Embryonic facial prominence (tissue), 1 donor: ENCODE results near the gene HOXD4.

Experiments
- DNase-seq: peaks from one replicate; pipeline ENCODE4 v3.0.0-alpha.2; 2016; ENCODE audit errors: extremely low spot score

HOXD4 gene

DNA sequence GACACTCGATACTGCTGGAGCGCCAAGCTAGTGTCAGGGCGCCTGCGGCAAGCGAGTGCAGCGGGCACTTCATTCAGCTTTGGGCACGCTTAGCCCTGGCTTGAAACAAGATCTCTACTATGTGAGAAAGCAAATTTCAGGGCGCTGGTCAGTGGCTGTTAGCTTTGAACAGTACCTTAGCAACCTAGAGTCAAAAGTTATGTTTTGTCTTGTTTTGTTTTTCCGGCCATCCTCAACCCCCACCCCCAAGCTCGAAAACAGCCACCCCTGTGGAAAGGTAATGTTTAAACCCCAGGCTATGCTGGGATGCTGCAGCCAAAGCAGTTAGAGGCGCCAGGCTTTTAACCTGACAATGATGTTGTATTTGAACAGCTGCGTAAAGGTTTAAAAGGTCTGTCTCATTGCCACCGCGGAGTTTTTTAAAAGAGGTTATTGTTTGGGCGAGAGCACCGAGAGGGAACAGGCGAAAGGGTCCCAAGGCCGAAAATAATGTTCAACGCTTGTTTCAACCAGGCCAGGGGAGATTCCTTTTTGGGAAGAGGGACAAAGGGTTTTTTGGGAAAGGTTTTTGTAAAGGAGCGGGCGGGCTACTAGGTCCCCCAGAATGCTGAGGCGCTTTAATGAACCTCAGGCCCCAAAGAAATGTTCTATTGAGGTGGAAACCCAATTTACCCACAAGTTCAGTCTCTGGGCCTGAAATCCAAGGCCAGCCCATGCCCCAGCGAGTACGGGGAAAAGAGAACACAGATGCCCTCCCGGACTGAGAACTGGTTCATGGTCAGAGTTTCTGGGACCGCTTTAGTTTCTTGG lies 37.0 kb upstream of the HOXD4 start:
- no peak for DNase-seq

DNA sequence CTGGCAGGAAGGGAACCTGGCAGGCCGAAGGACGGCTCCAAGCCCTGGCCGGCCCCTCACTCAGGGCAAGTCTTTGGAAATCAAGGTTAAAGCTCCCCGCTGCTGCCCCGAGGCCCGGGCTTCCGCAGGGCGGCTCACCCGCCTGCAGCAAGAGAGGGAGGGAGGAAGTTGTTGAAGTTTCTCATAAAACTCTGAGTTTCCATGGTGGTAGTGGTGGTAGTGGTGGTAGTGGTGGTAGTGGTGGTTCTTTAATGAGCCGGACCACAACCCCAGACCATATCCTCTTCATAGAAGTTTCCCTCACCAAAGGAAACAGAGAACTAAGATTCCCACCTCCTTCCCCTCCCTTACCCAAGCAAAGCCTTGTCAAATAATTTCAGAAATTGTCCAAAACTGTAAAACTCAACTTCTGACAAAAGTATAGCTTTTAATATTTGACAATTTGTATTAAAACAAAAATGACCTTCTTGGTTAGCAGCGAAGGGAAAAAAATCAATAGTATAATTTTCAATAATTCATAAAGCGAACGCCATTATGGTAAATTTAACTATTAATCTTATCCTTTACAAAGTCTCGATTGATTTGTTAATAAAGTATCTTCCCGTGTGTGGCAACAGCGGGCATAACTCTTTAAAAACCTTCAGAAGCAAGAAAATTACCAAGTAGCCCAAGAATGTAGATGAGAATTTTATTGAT lies 36.3 kb upstream of the HOXD4 start:
- no peak for DNase-seq

DNA sequence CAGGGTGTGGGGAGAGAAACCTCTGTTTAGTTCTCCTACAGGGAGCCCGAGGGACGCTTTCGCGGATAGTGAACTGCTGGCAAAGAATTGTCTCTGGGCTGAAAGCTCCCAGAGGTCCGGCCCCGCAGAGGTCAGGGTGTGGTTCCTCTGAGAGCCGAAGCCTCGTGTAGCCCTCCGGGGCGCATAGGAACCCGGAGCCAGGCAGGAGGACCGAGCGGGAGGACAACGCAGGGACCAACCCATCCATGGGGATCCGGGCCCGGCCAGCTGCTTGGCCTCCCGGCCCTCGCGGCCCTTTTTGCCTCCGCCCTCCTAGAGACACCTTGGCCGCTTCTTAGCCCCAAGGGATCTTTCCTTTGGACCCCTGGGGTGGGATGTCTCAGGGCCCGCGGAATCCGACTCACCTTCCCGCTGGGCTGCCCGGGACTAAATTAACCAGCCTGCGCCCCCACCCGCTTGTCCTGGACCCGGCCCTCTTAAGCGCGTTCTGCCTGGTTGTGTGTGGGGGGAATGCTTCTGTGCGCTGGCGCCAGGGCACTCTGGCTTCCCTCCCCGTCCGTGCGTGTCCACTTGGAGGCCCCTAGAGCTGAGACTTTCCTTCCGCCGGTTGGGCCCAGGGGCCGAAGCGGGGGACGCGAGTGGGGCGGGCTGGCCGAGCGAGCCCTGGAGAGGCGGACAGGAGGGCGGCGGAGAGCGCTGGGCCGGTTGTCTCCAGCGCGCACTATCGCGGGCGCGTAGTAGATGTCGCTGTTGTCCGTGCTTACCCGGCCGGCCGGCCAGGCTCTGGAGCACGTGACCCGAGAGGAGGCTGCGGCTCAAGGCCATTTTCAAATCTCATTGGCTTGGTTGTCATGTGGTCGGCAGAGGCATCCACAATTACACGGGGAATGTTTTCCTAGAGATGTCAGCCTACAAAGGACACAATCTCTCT lies 35.2 kb upstream of the HOXD4 start, which contains the start of gene HOXD10:
Gene HOXD10 (plus strand): TSS at position 896 of the 931 bp plus-strand sequence. CDS start 56 bp downstream, outside the sequence.
- no peak for DNase-seq

DNA sequence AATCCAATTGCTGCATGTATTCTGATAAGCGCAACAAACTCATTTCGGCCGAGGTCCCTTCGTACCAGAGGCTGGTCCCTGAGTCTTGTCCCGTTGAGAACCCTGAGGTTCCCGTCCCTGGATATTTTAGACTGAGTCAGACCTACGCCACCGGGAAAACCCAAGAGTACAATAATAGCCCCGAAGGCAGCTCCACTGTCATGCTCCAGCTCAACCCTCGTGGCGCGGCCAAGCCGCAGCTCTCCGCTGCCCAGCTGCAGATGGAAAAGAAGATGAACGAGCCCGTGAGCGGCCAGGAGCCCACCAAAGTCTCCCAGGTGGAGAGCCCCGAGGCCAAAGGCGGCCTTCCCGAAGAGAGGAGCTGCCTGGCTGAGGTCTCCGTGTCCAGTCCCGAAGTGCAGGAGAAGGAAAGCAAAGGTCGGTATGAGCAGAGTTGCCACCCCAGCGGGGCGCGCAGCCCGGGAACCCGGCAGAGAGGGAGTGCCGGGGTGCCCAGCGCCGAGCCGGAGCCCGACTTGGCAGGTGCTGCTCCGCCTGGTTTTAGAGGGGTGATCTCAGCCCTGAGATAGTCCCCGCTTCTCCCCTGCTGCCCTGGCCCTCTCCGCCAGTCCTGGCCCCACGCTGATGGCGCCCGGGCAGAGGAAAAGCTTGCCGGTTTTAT lies 34.1 kb upstream of the HOXD4 start:
- no peak for DNase-seq

DNA sequence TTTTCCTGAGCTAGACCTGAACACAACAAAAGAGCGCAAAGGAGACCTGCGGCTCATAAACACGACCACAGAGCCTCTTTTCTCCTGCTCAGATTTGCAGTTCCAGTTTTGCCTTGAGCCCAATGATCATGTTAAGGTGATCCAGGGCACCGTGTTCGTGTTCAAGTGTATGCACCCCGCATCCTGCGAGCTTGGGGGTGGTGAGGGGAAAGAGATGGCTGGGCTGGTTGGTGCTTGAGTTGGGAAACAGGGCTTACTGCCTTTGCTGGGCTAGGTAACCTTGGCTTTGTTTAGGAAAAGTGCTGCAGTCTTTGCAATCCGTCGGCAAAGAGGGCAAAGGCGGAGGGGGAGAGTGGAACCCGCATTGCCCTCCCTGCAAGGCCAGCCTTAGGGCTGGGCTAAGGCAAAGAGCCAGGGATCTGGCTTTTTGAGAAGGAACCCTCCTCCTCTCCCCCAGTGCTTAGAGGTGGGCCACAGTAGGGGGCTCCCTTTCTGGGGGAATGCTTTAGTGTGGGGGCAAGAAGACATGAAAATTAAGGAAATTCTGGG lies 33.5 kb upstream of the HOXD4 start:
- no peak for DNase-seq

DNA sequence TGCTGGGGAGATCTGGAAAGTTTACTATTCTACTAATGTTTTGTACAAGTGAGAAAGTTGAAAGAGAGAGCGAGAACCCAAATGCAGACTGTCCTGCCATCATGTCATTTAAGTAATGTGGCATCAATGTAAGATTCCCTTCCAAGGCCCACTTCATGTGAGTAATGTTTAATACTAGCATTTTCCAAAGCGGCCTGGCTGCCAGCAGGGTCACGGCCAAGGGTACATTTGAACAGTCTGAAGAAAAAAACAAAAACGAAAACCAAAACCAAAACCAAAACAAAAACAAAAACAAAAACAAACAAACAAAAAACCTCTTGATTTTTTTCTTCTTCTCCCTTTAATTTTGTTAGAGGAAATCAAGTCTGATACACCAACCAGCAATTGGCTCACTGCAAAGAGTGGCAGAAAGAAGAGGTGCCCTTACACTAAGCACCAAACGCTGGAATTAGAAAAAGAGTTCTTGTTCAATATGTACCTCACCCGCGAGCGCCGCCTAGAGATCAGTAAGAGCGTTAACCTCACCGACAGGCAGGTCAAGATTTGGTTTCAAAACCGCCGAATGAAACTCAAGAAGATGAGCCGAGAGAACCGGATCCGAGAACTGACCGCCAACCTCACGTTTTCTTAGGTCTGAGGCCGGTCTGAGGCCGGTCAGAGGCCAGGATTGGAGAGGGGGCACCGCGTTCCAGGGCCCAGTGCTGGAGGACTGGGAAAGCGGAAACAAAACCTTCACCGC lies 32.6 kb upstream of the HOXD4 start:
- no peak for DNase-seq

DNA sequence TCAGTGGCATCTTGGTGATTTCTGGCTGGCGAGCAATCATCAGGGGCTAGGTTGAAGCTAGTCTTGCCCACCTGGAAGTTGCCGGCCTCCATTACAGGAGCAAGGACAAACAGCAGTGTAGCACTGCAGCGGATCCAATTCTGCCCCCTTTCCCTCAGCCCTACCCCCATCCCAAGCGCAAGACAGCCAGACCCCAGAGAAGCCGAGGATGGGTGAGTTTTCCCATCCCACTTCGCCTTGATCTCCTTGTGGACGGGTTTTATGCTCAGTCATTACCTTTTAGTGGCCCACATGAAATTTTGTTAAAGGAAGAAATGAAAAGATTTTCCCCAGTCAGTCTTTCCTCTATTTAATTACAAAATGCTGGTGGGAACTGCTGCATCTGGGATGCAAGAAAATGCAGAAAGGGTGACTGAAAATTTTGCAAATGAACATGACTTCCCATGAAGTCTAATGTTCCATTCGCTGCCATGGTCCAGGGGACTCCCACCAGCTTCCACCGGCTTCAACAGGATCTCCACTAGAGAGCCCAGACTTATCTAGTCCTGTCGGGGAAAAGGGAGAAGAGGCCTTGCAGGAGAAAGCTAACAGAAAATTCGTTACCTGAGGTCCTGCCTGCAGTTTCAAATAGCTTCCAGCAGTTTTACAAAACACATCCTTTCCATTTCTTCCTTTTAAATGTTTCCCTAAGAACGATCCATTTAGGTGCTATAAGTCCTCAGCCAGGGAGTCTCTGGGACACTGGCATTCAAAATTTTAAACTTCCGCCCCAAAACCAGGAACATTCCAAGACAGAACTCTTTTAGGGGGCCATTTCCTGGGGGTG lies 30.8 kb upstream of the HOXD4 start:
- no peak for DNase-seq

DNA sequence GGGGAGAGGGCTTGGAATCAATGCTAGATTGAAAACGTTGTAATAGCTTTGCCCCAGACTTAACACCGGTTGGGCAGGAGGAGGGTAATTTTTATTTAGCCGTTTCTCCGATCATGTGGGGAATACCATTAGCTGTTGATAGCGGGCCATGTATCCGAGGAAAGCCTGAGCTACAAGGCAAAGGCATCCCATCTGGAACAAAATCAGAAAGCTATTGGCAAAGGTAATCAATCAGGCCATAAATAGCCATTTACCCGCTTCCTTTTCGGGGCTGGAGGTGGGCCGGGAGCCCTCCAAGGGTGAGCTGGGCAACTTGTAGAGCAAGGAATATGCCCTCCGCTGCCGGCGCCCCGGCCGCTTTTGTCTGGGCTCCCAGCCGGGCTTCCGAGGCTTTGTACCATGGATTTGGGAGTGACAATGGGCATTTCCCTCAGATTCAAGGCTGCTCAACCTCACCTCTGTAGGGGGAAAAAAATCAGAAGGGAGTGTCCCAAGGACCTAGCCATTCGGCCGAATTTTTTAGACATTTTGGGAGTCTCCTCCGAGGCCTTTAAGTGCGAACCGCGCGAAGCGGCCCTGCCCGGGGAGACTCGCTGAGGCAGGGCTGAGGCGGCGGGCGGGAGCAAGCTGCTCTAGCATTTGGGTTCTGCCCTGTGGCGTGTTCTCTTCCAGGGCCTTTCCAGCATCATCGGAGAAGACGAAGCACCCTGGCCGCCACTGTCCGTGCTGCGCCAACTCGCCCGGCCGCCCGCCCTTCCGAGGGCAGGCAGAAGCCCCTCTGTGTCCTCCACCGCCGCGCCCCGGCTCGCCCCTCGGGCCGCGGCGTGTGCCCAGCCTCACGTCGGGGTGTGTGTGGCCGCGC lies 29.9 kb upstream of the HOXD4 start:
- no peak for DNase-seq

DNA sequence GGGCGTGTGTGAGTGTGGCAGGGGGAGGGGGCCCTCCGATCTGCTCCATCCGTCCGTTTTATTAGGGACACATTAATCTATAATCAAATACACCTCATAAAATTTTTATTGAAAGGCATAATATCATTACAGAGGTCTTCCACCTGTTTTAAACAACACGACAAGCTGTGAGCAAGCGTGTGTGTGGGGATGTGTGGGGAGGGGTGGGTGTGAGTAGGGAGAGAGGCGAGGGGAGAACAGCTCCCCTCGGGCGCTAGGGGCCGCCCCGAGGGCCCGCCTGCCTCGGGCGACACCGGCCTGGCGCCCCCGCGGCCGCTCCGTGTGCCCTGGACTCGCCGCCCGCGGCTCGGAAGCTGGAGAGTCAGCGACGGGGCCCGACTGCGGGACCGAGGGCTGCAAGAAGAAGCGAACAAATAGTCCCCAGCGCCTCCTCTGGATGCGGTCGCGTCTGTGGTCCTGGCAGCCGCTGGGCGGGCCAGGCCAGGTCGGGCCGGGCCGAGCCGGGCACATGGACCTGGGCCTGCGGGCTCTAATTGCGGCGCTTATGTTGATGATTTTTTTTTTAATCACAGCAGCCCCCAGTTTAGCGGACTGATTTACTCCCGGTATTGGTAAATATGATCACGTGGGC lies 29.2 kb upstream of the HOXD4 start:
- no peak for DNase-seq

DNA sequence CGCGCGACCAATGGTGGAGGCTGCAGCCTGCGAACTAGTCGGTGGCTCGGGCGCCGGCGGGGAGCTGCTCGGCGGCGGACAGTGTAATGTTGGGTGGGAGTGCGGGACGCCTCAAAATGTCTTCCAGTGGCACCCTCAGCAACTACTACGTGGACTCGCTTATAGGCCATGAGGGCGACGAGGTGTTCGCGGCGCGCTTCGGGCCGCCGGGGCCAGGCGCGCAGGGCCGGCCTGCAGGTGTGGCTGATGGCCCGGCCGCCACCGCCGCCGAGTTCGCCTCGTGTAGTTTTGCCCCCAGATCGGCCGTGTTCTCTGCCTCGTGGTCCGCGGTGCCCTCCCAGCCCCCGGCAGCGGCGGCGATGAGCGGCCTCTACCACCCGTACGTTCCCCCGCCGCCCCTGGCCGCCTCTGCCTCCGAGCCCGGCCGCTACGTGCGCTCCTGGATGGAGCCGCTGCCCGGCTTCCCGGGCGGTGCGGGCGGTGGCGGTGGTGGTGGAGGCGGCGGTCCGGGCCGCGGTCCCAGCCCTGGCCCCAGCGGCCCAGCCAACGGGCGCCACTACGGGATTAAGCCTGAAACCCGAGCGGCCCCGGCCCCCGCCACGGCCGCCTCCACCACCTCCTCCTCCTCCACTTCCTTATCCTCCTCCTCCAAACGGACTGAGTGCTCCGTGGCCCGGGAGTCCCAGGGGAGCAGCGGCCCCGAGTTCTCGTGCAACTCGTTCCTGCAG lies 28.5 kb upstream of the HOXD4 start, which contains the start of gene HOXD9:
Gene HOXD9 (plus strand): TSS at position 37 of the 728 bp plus-strand sequence. CDS start 50 bp downstream, at position 87.
- DNase-seq: no peak

DNA sequence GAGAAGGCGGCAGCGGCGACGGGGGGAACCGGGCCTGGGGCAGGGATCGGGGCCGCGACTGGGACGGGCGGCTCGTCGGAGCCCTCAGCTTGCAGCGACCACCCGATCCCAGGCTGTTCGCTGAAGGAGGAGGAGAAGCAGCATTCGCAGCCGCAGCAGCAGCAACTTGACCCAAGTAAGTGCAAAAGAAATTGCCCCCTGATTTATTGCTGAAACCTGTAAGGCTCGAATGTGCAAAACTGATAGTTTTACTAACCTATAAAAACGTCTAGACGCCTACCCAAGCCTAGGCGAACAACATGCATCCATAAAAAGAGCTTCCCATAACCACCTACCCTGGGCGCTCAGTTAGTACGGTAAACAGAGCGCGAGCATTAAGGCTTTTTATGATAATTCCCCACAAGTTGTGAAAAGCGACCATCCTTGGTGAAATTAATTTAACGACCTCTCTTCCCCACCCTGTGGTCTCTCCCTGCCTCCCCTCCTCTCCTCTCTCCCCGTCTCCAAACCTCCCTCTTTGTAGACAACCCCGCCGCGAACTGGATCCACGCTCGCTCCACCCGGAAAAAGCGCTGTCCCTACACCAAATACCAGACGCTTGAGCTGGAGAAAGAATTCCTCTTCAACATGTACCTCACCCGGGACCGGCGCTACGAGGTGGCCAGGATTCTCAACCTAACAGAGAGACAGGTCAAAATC lies 27.8 kb upstream of the HOXD4 start:
- no peak for DNase-seq

DNA sequence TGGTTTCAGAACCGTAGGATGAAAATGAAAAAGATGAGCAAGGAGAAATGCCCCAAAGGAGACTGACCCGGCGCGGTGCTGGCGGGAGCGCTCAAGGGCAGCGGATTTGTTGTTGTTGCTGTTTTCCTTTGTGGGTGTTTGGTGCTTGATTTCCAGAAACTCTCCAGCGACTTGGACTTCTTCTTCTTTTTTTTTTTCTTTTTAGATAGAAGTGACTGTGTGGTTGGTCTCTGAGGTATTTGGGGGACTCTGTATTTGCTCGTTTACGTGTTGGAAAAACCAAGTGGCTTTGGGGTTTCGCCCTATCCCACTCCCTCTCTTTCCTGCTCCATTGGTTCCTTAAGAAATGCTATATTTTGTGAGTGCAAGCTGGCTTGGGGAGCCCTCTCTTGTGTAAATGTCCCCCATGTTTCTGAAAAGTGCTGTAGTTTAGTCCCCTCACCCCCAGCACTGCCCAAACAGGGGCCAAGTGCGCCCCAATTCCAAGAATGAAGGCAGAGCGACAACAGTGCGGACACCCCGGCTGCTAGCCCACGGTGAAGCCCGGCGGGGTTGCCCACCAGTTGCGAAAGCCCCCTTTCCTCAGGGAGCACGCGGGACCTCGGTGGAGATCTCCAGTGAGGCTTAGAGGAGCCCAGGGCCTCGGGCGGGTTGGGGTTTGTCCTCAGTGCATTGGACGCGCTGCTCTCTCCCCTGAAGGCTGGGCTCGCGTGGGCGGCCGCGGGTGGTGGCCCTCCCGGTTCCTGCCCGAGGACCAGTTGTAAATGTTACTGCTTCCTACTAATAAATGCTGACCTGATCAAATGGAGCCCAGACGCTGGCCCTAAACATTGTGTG lies 27.0 kb upstream of the HOXD4 start:
- no peak for DNase-seq

DNA sequence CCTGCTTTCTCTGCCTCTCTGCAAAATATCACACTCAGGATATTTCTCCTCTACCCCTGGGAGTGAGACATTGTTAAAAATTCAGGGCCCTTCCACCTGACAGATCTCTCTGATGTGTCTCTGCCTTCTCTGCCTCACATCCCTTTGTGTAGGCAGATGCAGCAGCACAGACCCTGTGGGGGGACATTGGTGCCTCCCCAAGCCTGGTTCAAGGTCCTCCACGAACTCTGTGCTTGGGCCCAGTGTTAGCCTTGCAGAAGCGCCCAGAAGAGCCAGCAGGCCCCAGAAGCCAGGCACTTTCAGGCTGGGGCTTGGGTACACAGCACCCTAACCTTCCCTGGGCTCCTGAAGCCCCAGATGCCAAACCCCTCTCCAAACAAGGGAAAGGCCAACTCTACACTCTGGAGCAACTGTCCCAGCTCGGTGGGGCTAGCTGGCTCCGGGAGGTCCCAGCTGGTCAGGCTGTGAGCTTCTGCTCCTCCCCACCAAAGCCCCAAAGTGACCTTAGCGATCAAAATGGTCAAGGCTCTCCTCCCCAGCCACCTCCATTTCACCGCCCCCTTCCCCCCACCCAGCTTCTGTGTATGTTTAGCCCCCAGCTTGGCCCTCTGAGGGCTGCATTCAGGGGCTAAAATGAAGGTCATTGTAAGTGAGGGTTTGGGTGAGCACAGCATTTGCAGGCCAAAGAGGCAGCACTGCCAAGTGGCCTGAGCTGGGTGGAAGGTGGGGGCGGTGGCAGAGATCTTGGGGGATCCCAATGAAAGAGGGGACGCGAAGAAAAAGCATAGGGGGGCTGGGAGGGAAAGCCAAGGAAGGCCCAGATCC lies 26.2 kb upstream of the HOXD4 start:
- DNase-seq: no peak

DNA sequence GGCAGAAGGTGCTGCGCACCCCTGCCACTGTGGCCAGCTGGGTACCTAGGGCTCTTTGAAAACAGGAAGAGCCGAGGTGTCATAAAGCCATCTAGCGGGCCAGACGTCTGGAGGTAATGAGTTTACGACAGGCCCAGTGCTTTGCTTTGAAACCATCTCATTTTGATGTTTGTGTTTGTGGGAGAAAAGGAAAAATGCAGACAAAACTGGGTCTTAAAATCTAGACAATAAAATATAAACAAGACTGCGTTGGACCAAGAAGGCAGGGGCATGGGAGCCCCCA lies 25.6 kb upstream of the HOXD4 start:
- no peak for DNase-seq
